Measurements from ENCODE around the gene ATP10B.
"Not testable (repeated sequence)": the region's sequence is repeated elsewhere in the genome, so short reads cannot be mapped to it uniquely, and the experiment has no call there.

ATP10B gene, protein sequence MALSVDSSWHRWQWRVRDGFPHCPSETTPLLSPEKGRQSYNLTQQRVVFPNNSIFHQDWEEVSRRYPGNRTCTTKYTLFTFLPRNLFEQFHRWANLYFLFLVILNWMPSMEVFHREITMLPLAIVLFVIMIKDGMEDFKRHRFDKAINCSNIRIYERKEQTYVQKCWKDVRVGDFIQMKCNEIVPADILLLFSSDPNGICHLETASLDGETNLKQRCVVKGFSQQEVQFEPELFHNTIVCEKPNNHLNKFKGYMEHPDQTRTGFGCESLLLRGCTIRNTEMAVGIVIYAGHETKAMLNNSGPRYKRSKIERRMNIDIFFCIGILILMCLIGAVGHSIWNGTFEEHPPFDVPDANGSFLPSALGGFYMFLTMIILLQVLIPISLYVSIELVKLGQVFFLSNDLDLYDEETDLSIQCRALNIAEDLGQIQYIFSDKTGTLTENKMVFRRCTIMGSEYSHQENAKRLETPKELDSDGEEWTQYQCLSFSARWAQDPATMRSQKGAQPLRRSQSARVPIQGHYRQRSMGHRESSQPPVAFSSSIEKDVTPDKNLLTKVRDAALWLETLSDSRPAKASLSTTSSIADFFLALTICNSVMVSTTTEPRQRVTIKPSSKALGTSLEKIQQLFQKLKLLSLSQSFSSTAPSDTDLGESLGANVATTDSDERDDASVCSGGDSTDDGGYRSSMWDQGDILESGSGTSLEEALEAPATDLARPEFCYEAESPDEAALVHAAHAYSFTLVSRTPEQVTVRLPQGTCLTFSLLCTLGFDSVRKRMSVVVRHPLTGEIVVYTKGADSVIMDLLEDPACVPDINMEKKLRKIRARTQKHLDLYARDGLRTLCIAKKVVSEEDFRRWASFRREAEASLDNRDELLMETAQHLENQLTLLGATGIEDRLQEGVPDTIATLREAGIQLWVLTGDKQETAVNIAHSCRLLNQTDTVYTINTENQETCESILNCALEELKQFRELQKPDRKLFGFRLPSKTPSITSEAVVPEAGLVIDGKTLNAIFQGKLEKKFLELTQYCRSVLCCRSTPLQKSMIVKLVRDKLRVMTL (N-terminal part only)

GRCh38 chr5:160852049-160852448 lies at the start of gene ATP10B:
TSS of gene ATP10B (minus strand) at chr5:160852211. CDS start at chr5:160688074, 164,137 bp downstream.
- no peak for DNase-seq (ENCODE audit: low read depth)

DNA sequence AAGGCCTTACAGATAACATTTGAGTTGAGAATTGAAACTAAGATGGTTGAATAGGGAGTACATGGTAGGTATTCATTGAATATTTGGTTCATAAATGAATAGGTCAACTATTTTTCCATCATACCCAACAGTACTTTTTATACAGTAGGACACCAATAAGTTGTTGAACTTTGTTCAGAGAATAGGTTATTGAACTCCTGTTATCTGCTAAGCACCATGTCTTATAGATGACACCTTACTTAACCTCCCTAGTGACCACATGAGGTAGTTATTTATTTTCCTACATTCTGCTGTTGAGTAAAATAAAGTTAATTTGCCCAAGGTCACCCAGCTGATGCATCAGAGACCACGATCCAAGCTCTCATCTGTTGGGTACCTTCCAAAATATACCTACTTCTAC lies 49.6 kb upstream of the ATP10B start:
- no peak for DNase-seq (ENCODE audit: low read depth)

DNA sequence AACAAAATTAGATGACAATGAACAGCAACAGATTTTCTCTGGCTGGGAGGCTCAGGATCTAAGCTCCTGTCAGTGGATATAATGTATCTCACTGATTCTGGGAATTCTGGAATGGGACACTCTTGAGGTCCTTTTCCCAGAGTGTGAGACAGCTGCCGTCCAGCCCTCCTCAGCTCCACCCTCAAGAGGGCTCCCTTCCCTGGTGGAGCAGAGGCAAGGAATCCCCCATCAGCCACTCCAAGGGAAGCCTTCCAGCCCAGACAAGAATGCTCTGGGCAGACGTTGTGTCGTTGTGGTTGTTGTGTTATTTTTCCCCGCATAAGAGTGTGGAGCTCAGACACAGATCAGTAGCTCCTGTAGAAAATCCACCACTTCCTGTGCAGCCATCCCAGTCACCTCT lies 47.7 kb upstream of the ATP10B start:
- no peak for DNase-seq (ENCODE audit: low read depth)

GRCh38 chr5:160893180-160893964 lies 41.4 kb upstream of the ATP10B start:
- DNase-seq (ENCODE audit: low read depth), result not testable (repeated sequence)

GRCh38 chr5:160887780-160888179 lies 35.8 kb upstream of the ATP10B start:
- no peak for DNase-seq (ENCODE audit: low read depth)

GRCh38 chr5:160873560-160874200 lies 21.7 kb upstream of the ATP10B start:
- DNase-seq (ENCODE audit: low read depth), result not testable (repeated sequence)

GRCh38 chr5:160869989-160870521 lies 18.0 kb upstream of the ATP10B start:
- no peak for DNase-seq (ENCODE audit: low read depth)

DNA sequence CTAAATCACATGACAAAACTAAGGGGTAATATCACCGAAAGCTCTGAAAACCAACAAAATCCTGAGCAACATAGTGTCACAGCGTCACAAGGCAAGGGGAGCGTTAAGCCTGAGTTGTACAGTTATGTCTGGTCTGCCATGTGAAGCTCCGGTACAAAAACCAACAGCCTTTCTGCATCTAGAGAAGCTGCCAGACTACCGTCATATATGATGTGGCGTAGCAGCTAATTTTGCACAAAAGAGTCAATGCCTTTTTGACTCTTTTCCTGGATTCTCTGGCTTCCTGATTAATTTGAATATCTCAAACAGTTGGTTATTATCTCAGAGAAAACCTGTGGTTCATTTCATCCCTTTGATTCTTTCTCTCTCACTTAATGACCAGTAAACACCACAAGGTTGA lies 16.0 kb upstream of the ATP10B start:
- no peak for DNase-seq (ENCODE audit: low read depth)

- no peak for DNase-seq (ENCODE audit: low read depth)
Observed at GRCh38 chr5:160851451-160851850, 560 bp downstream of the ATP10B start.

DNA sequence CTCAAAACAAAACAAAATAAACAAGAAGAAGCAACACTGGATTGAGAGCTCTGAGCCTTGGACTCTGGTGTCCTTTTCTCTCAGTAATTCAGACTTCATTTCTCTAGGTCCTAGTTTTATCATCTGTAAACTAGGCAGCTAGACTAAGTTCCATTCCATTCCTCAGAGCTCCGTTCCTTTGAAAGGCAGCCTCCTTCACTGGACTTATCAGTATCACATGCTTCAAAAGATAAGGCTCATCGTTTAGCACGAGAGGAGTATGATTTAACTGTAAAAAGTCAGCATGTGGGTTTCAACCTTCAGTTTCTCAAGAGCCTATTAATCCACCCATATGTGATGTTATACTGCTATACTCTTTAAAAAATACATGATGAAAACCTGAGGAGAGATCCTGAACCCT lies 1.6 kb downstream of the ATP10B start:
- no peak for DNase-seq (ENCODE audit: low read depth)

- DNase-seq (ENCODE audit: low read depth), result no peak
Observed at GRCh38 chr5:160847526-160848085, 4.4 kb downstream of the ATP10B start.

DNA sequence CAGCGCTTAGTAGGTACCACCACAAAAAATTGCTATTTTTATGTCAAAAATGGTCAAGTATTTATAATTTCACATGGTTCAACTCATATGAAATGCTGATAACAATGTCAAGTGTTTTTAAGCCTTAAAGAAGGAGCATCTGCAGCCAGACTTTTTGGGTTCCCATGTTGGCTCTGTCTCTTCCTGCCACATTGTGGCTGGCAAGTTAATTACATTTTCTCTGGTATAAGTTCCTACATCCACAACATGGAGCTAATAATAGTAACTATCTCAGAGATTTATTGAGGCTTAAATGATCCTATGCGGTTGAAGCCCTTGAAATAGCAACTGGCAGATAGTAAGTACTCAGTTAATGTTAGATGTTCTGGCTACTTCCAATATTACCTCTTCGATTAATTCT lies 5.4 kb downstream of the ATP10B start:
- DNase-seq (ENCODE audit: low read depth), result no peak

GRCh38 chr5:160844177-160844576 lies 7.8 kb downstream of the ATP10B start:
- DNase-seq (ENCODE audit: low read depth), result no peak

DNA sequence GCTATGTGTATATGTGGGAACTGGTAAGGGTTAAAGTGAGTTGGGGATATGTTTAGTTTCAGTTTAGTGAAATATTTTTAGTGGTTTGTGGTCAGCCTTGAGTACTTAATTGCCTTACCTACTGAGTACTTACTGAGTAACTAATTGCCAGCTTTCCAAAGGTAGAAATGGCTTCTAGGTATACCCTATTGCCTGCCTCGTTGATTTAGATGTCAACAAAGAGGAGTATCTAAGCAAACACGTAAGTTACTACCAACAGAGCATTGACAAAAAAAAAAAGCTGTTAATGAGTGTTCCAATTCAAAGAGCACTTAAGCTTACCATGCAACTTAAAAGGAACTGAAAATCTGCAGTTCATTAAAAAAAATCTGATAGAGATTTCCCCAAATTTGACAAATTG lies 8.8 kb downstream of the ATP10B start:
- no peak for DNase-seq (ENCODE audit: low read depth)

DNA sequence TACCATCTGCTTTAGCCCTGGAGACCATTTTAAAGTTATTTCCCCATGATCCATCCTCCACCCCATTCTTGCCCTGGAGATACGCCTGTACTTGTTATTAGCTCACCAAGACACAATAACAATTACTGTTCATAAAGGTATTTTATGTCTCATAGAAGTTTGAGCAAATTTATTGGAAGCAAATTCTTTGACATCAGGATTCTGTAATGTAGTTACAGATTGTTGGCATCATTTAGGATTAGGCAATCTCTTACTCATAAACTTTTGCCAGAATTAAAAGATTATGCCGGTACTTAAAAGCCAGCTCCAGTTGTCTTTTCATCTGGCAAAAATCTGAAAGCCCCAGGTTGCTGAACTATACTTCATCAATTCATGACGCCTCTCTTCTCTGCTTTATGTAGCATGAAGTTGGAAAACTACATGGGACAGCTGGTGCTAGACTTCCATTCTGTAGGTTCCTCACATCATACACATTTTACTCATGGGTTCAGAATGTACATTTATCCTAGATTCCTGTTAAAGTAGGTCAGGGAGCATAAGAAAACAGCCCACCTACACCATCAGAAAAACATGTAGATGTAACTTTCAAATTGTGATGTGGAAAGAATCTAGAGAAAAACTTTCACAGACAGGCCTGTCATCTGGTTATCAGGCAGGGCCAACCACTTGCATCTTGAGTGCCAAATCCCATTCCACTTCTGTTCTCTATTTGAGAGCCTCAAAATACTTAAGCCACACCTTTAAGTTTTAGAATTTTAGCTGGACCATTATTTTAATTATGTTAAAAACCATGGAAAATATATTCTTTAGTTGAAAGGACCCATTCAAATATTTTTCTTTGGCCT lies 14.0 kb downstream of the ATP10B start:
- peak; percentile 20 for DNase-seq (ENCODE audit: low read depth)

- no peak for DNase-seq (ENCODE audit: low read depth)
Observed at GRCh38 chr5:160837211-160837610, 14.8 kb downstream of the ATP10B start.

DNA sequence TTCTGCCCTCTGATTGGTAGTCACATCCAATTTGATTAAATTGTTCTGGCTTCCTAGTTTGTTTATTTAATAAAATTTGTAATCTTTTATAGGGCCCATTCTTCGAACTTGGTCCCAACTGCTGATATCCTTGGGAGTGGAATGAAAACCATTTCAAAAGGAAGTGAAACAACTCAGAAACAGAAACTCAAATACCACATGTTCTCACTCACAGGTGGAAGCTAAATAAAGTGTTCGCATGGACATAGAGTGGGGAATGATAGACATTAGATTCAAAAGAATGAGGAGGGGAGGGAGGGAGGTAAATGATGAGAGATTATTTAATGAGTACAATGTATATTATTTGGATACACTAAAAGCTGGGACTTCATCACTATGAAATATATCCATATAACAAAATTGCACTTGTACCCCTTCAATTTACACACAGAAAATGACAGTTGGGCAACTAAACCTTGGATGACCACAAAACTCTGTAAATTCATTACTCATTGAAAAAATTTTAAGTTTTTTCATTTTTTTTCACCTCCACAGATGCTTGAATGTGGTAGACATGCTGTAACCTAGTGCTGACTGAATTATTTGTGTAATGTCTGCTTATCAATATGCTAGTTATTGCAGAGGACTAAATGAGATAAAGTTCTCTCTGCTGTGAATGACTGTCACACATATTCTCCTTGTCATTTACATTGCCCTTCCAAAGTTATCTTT lies 16.0 kb downstream of the ATP10B start:
- no peak for DNase-seq (ENCODE audit: low read depth)

DNA sequence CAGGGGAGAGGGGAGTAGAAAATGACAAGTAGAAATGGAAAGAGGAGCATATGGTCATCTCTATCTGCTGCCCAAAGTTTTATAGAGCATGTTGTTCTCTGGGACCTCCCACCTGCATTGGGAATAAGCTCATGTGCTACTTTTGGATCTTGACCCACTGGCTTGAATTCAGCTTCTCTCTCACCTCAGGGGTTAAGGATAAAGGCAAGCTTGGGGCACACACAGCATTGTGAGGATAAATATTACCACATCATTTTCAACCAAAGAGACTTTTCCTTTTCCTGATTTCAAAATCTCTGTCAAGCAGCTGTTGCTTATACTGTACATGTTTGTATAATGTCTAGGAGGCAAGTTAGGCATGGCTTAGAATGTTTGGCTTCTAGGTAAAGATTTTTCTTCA lies 16.6 kb downstream of the ATP10B start:
- DNase-seq (ENCODE audit: low read depth), result no peak

GRCh38 chr5:160833806-160834205 lies 18.2 kb downstream of the ATP10B start:
- peak; percentile 25 for DNase-seq (ENCODE audit: low read depth)
